ENCODE data around the gene SSUH2. TPM values are rescaled to one million over a fixed set of nuclear protein-coding genes. Genes with fewer than 3 reads are reported as not detected.

The SSUH2 gene
- polyA plus RNA-seq, 3 donors: not detected

GRCh38 chr3:8579943-8580342, 64.7 kb downstream of the SSUH2 start:
- Histone ChIP-seq H3K4me3 (replicated peaks in 1 of 3; ENCODE audit: low read depth in 2 of 3, low read length in 3 of 3) (no peak overlapping the region), H3K9ac (ENCODE audit: insufficient read depth, low read length, poor library complexity, severe bottlenecking) (no peak overlapping the region), H3K4me2 (replicated peaks; ENCODE audit: extremely low read depth, low read length, poor library complexity, severe bottlenecking) (no peak overlapping the region), H2AFZ (ENCODE audit: insufficient read depth, low read depth, low read length, poor library complexity, severe bottlenecking) (no peak overlapping the region), H3K27me3 (ENCODE audit: control insufficient read depth in 2 of 2, insufficient read depth in 2 of 2, low read length in 2 of 2) (no peaks in the 10 kb centered on the region), H4K20me1 (ENCODE audit: insufficient read depth, low read length) (no peaks in the 10 kb centered on the region), H3K79me2 (ENCODE audit: insufficient read depth, low read length) (no peaks in the 10 kb centered on the region), H3K27ac (ENCODE audit: low read depth in 1 of 2, low read length in 2 of 2) (no peak overlapping the region), H3K36me3 (replicated peaks in 1 of 2; ENCODE audit: control insufficient read depth in 1 of 2, insufficient read depth in 2 of 2, low read length in 2 of 2) (no peaks in the 10 kb centered on the region), H3K9me3 (replicated peaks in 1 of 2; ENCODE audit: control insufficient read depth in 1 of 2, insufficient read depth in 1 of 2, low read length in 2 of 2) (no peaks in the 10 kb centered on the region), H3K4me1 (ENCODE audit: control insufficient read depth in 1 of 2, insufficient read depth in 2 of 2, low read length in 2 of 2) (no peaks in the 10 kb centered on the region)
- no peak for DNase-seq
- no peak for TF ChIP-seq CTCF (IDR thresholded peaks at IDR 0.05)
- H3K4me1 Mint-ChIP-seq: no peaks in the 10 kb centered on the region
- H3K27ac Mint-ChIP-seq: no peak overlapping the region
- peaks cover 0 to 6% (median 1%) of the 10 kb centered on the region in 7 donors for H3K9me3 Mint-ChIP-seq
- H3K4me3 Mint-ChIP-seq: no peak overlapping the region
- intact Hi-C loops (cut with micrococcal nuclease): no loop called here
- H3K27me3 Mint-ChIP-seq (ENCODE audit: low read depth in 3 of 3): peaks cover 0 to 5% (median 0%) of the 10 kb centered on the region in 3 donors
- no peaks in the 10 kb centered on the region for H3K36me3 Mint-ChIP-seq
- WGBS (ENCODE audit: insufficient coverage): 86% methylated on average over 4 of the region's 5 CpGs

- Histone ChIP-seq H3K4me3 (replicated peaks in 1 of 3; ENCODE audit: low read depth in 2 of 3, low read length in 3 of 3) (no peak overlapping the region), H3K4me1 (ENCODE audit: control insufficient read depth in 1 of 2, insufficient read depth in 2 of 2, low read length in 2 of 2) (no peaks in the 10 kb centered on the region), H3K36me3 (replicated peaks in 1 of 2; ENCODE audit: control insufficient read depth in 1 of 2, insufficient read depth in 2 of 2, low read length in 2 of 2) (no peaks in the 10 kb centered on the region), H2AFZ (ENCODE audit: insufficient read depth, low read depth, low read length, poor library complexity, severe bottlenecking) (no peak overlapping the region), H3K27me3 (ENCODE audit: control insufficient read depth in 2 of 2, insufficient read depth in 2 of 2, low read length in 2 of 2) (no peaks in the 10 kb centered on the region), H3K27ac (ENCODE audit: low read depth in 1 of 2, low read length in 2 of 2) (no peak overlapping the region), H3K4me2 (replicated peaks; ENCODE audit: extremely low read depth, low read length, poor library complexity, severe bottlenecking) (no peak overlapping the region), H3K79me2 (ENCODE audit: insufficient read depth, low read length) (no peaks in the 10 kb centered on the region), H3K9me3 (replicated peaks in 1 of 2; ENCODE audit: control insufficient read depth in 1 of 2, insufficient read depth in 1 of 2, low read length in 2 of 2) (no peaks in the 10 kb centered on the region), H4K20me1 (ENCODE audit: insufficient read depth, low read length) (no peaks in the 10 kb centered on the region), H3K9ac (ENCODE audit: insufficient read depth, low read length, poor library complexity, severe bottlenecking) (no peak overlapping the region)
- no peak for TF ChIP-seq CTCF (IDR thresholded peaks at IDR 0.05)
- WGBS (ENCODE audit: insufficient coverage): 80% methylated on average over 2 of the region's 5 CpGs
- Mint-ChIP-seq H3K9me3 (peaks cover 0 to 6% (median 1%) of the 10 kb centered on the region in 7 donors), H3K4me3 (no peak overlapping the region), H3K27me3 (ENCODE audit: low read depth in 3 of 3) (peaks cover 0 to 7% (median 0%) of the 10 kb centered on the region in 3 donors), H3K27ac (no peak overlapping the region), H3K36me3 (no peaks in the 10 kb centered on the region), H3K4me1 (no peaks in the 10 kb centered on the region)
- DNase-seq: no peak
- intact Hi-C loops (cut with micrococcal nuclease): no loop called here
Observed at GRCh38 chr3:8579096-8579495, 65.5 kb downstream of the SSUH2 start.
